GOT3 (cell line): ENCODE results near the gene ATP6V1F.

ENCODE experiments used
- DNase-seq: peaks from one replicate; lab custom pipeline; 2025; ENCODE audit warnings: mixed read lengths; lab: John Stamatoyannopoulos, UW

The ATP6V1F gene, protein sequence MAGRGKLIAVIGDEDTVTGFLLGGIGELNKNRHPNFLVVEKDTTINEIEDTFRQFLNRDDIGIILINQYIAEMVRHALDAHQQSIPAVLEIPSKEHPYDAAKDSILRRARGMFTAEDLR

GRCh38 chr7:128862571-128863432 is at the start of gene ATP6V1F:
ATP6V1F (plus strand) TSS chr7:128862856; CDS start chr7:128862905, 49 bp downstream.
- DNase-seq = peak; percentile 93

- DNase-seq = no peak
Observed at GRCh38 chr7:128814499-128814898, 48.2 kb upstream of the ATP6V1F start.

GRCh38 chr7:128815289-128815942 is 47.2 kb upstream of the ATP6V1F start:
- no peak for DNase-seq

GRCh38 chr7:128818694-128819093 is 44.0 kb upstream of the ATP6V1F start:
- DNase-seq = no peak

DNA sequence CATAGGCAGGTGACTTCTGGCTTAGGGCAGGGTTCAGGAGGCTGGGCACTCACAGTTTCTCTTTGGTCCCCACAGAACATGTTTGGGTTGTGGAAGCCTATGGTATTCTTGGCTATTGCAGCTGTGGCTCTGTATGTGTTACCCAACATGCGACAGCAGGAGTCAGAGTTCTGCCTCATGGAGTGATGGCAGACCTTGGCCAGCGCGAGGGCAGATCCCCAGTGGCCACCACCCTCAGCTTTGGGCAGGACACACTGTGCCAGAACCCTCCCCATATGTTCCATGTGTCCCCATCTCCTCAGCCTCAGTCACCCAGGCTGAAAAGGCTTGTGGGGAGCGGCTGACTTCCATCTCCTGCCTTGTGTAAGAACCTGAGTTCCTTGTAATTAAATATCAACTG is 40.9 kb upstream of the ATP6V1F start:
- no peak for DNase-seq

- no peak for DNase-seq
Observed at GRCh38 chr7:128826512-128826911, 36.1 kb upstream of the ATP6V1F start.

DNA sequence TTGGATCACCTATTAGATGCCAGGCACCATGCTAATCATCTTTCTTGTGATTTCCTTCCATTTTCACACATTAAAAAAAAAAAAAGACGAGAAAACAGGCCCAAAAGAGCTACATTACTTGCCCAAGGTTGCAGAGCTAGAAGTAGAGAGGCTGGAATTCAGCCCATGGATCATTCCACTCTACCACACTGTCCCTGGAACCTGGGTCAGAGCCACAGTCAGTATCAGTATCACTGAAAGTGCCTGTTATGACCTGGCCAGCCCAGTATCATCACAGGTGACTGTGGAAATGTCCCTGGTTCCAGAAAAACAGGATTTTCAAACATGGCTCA is 35.8 kb upstream of the ATP6V1F start:
- DNase-seq = no peak

- DNase-seq = peak; percentile 68
Observed at GRCh38 chr7:128827248-128827958, 35.3 kb upstream of the ATP6V1F start.

GRCh38 chr7:128827971-128828711 is 34.5 kb upstream of the ATP6V1F start:
- DNase-seq = no peak

- DNase-seq = no peak
Observed at GRCh38 chr7:128829391-128830166, 33.1 kb upstream of the ATP6V1F start.

- no peak for DNase-seq
Observed at GRCh38 chr7:128830231-128831177, 32.2 kb upstream of the ATP6V1F start, which contains the start of gene FLNC. FLNC (plus strand) TSS chr7:128830406; CDS start chr7:128830638, 232 bp downstream.

DNA sequence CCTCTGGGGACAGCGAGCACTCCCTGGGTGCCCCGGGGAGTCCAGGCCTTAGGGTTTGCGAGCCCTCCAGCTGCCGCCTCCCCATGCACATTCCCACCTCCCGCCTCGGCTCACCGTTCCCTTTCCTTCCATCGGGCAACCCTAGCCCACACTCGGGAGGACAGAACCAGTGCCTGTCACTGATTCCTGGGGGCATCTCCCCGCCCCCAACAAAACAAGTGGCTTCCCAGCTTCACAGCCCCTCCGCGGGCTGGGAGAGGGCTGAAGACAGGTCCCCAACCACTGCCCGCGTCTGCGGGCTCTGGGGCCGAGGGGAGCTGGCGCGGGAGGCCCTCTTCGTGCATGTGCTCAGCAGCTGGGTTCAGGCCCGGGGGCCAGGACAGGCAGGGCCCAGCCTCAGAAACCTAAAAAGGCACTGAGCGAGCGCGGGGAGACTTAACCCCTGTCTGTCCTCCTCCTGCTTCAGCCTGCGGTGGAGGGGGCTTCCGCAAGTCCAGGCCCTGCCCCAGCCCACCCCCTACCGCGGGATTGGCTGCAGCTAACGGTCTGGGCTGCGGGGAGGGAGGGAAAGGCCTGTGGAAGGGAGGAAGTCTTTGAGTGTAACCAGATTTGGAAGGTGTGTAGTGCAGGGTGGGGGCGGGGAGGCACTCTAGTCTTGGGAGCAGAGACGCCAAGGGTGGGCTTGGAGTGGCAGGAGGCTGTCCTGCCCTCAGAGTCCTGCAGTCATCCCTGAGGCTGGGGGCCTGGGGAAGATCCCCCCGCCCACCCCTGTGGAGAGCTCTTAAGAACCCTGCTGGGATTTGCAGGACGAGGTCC is 31.3 kb upstream of the ATP6V1F start:
- DNase-seq = no peak

- DNase-seq = no peak
Observed at GRCh38 chr7:128831994-128832879, 30.4 kb upstream of the ATP6V1F start.

GRCh38 chr7:128832880-128833147 is 29.8 kb upstream of the ATP6V1F start:
- no peak for DNase-seq

DNA sequence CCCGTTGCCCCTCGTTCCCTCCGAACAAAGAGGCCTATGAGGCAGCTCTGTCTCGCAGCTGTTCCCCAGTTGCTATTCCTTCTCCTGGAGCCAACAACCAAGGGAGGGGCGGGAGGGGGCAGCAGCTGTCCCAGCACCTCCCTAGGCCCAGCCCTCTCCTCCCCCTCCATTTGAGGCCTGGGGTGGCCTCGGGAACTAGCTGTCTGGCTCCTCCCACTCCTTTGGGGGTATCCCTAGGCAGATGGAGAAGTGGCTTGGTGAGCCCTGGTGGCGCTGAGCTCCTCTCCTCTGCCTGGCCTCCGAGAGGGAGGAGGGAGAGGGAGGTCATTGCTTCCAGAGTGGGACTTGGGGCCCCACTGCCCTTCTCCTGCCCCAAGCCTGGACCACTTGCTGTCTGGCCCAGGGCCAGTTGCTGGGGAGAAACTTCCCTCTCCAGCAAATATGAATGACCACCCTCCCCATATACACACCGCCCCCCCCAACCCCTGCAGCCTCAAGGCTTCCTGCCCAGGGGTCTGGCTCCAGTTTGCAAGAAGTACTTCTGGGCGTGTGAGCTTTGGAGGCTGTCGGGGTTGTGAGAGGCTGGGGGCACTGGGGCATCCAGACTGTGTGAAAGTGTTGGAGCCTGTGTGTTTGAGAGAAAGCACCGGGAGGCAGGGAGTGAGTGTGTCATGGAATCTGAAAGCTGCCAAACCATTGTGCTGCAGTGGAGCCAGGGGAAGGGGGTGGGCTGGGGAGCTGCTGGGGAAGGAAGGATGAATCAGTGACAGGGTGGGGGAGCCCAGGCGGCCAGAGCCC is 29.3 kb upstream of the ATP6V1F start:
- DNase-seq = peak; percentile 35

DNA sequence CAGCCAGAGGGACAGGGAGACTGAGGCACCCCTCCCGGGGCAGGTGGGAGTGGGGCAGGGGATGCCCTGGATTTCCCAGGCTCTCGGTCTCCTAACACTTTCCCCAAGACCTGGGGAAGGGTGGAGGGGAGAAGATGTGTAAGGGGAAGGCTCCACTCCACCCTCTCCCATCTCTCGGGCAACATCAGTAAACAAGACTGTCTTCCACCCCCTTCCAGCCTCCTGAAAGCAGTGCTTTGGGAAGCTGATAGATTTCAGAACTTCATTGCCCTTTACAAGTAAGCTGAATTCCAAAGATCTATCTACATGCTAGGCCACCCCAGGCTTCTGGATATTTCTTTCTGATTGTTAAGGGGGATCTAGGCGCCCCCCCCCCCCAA is 28.7 kb upstream of the ATP6V1F start:
- no peak for DNase-seq

- no peak for DNase-seq
Observed at GRCh38 chr7:128835231-128835751, 27.4 kb upstream of the ATP6V1F start.
